Measurements from ENCODE around the gene SMIM38.

The SMIM38 gene

GRCh38 chr11:69173331-69173730 lies 17.6 kb downstream of the SMIM38 start:
- H3K4me3 ChIP-seq (ENCODE audit: low read depth, low read length) = no peak overlapping the region
- no peak for DNase-seq (ENCODE audit: low read depth)
- TF ChIP-seq CTCF (conservative IDR thresholded peaks at IDR 0.05; ENCODE audit: low read depth, low read length) = no peak

DNA sequence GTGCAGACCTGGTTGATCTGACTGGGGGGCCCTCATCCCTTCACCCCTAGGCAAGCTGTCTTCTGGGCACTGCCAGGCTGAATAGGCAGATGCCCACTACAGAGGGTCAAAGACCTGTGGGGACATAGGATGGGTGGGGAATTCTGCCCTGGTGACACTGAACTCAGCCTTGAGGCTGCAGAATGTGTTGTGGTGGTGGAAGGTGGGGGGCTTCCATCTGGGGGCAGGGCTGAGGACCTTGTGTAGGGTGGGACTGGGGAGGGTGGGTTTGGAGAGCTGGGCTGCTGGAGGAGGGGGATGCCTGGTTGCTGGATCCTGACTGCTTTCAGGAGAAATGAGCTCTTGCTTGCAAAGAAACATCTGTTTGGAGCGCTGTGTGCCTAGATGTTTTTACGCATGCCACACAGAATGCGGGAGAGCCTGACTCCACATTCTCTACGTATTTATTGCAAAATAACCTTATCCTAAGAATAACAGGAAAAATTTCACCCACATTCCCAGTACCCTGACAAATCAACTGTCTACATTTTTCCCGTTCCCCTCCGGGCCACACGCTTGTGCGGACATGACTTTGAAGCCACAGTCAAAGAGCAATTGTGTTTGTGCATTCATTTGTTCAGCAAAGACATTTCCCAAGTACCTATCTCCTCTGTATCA lies 18.3 kb downstream of the SMIM38 start:
- TF ChIP-seq CTCF (conservative IDR thresholded peaks at IDR 0.05; ENCODE audit: low read depth, low read length) = no peak
- DNase-seq (ENCODE audit: low read depth) = no peak
- no peak overlapping the region for H3K4me3 ChIP-seq (ENCODE audit: low read depth, low read length)

DNA sequence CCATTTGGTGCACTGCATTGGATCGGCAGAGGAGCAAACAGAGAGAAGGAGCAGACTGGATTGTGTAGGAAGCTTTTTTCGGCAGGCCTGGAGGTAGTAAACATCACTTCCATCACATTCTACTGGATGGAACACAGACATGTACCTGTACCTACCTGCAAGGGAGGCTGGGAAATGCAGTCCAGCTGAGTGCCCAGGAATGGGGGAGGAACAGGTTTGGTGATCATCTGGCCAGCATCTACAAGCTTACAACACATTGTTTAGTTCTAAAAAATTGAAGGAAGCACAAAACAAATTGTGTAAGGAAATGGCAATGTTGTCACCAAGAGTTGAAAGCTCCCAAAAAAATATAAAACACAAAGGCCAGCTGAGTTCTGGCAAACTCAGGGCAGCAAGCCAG lies 19.1 kb downstream of the SMIM38 start:
- no peak for TF ChIP-seq CTCF (conservative IDR thresholded peaks at IDR 0.05; ENCODE audit: low read depth, low read length)
- DNase-seq (ENCODE audit: low read depth) = no peak
- no peak overlapping the region for H3K4me3 ChIP-seq (ENCODE audit: low read depth, low read length)

DNA sequence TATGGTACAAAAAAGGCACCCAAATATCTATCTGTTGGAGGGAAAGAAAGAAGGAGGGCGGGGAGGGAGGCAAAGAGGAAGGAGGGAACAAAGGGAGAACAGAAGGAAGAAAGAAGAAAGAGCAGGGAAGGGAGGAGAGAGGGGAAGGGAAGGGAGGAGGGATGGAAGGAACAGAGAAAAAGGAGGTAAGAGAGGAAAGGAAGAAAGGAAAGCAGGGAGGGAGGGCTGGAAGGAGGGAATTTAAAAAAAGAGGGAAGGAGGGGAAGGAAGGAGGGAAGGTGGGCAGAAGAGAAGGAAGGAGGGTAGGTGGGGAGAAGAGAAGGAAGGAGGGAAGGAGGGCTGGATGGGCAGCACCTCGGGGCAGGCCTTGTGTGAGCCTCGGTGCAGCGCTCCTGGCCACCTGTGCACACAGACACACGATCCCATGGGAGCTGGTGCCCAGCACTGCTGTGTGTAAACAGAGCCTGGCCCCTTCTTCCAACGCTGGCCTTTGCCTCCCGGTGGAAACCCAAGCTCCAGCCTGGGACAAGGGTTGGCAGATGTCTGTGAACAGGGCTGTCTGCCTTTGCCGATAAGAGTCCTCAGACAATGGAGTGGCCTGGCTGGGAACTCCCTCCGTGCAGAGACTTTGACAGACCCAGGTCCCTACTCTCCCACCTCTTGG lies 23.2 kb downstream of the SMIM38 start:
- no peak for TF ChIP-seq CTCF (conservative IDR thresholded peaks at IDR 0.05; ENCODE audit: low read depth, low read length)
- DNase-seq (ENCODE audit: low read depth) = no peak
- H3K4me3 ChIP-seq (ENCODE audit: low read depth, low read length) = no peak overlapping the region

GRCh38 chr11:69180226-69180625 lies 24.5 kb downstream of the SMIM38 start:
- H3K4me3 ChIP-seq (ENCODE audit: low read depth, low read length) = no peak overlapping the region
- DNase-seq (ENCODE audit: low read depth) = no peak
- no peak for TF ChIP-seq CTCF (conservative IDR thresholded peaks at IDR 0.05; ENCODE audit: low read depth, low read length)

- no peak for TF ChIP-seq CTCF (conservative IDR thresholded peaks at IDR 0.05; ENCODE audit: low read depth, low read length)
- H3K4me3 ChIP-seq (ENCODE audit: low read depth, low read length) = no peak overlapping the region
- DNase-seq (ENCODE audit: low read depth) = no peak
These were observed 25.0 kb downstream of the SMIM38 start for GRCh38 chr11:69180726-69181125.

DNA sequence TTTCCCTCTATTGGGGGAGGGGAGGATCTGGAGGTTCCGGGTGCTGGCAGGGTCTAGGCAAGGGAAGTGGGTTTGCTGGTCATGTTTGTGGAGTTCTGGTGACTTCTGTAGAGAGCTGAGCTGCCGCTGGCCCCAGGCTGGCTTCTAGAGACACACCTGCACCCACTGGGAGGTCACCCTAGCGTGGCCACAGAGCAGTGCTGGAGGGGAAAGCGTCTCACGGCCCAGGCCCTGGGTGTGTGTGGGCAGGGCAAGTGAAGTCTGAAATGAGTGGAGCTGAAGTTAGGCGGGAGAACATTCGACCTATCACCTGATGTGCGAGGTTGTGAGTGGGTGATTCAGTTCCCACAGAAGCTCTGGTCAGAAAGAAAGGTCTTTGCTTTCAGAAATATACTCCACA lies 27.9 kb downstream of the SMIM38 start:
- no peak overlapping the region for H3K4me3 ChIP-seq (ENCODE audit: low read depth, low read length)
- no peak for DNase-seq (ENCODE audit: low read depth)
- TF ChIP-seq CTCF (conservative IDR thresholded peaks at IDR 0.05; ENCODE audit: low read depth, low read length) = no peak

All from choroid plexus epithelial cell (primary cell).